ENCODE data around the gene ENTPD3.
A peak's percentile ranks its signal among the peaks of the same experiment; 100 is the strongest.
"Not testable (repeated sequence)": the region's sequence is repeated elsewhere in the genome, so short reads cannot be mapped to it uniquely, and the experiment has no call there.

The ENTPD3 gene

DNA sequence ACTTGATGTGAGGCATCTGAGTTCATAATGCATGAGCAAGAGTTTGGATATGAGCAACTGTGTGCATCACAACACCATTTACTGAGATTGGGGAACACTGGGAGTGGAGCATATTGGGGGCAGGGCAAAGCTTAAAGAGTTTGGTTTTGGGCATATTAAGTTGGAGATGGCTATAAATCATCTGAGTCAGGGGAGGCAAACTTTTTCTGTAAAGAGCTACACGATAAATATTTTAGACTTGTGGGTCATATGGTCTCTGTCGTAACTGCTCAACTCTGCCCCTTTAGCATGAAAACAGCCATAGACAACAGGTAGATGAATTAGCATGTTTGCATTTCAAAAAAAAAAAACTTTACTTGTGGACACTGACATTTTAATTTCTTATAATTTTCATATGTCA, 20.0 kb downstream of the ENTPD3 start:
- no peak for DNase-seq (ENCODE audit: low read depth)

DNA sequence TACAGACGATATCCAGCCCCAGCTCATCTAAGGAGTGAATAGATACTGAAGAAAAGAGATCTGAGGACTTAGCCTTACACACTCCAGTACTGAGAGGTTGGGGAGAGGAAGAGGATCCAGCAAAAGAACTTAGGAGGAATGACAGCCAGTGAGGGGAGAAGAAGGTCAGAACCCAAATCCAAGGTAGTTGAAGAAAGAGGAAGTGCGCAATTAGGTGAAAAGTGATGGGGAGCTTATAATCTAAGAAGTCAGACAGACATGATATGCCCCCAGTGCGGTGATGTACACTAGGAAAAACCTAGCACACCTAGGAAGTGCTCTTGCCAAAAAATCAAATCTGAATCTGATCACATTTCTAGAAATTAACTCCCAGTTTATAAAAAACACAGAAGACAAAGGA, 20.6 kb downstream of the ENTPD3 start:
- no peak for DNase-seq (ENCODE audit: low read depth)

GRCh38 chr3:40414270-40414669, 27.3 kb downstream of the ENTPD3 start:
- DNase-seq (ENCODE audit: low read depth): no peak

GRCh38 chr3:40417845-40418543, 31.0 kb downstream of the ENTPD3 start:
- DNase-seq (ENCODE audit: low read depth): no peak

DNA sequence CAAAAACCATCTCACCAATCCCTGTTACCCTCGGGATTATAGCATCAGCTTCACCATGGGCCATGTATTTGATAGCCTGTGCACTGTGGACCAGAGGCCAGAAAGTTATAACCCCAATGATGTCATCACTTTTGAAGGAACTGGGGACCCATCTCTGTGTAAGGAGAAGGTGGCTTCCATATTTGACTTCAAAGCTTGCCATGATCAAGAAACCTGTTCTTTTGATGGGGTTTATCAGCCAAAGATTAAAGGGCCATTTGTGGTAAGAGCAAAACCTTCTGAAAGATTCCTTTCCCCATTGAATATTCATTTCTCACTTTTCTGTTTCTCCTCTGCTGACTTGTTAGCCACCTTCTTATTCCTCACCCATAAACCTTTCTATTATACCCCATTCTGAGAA, 35.9 kb downstream of the ENTPD3 start:
- DNase-seq (ENCODE audit: low read depth): no peak

DNA sequence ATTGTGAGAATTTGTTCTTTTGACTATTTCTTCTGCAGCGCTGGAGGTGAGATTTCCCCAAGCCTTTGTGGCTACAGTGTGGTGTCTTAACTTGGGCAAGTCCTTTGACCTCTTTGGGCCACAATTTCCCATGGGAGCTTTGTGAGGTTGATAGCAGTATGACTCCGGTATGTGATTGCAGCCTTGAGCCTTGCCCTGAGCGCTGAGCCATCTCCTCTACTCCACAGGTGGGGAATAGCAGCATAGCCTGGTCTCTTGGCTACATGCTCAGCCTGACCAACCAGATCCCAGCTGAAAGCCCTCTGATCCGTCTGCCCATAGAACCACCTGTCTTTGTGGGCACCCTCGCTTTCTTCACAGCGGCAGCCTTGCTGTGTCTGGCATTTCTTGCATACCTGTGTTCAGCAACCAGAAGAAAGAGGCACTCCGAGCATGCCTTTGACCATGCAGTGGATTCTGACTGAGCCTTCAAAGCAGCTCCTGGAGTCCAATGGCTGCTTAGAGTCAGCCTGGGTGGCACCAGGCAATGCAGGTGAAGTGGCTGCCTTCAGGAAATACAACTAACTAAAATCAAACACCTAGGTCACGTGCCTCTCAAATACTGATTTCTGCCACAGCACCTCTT, 40.2 kb downstream of the ENTPD3 start:
- no peak for DNase-seq (ENCODE audit: low read depth)

GRCh38 chr3:40432793-40433192, 45.8 kb downstream of the ENTPD3 start:
- no peak for DNase-seq (ENCODE audit: low read depth)

- no peak for DNase-seq (ENCODE audit: low read depth)
Measured at GRCh38 chr3:40437889-40438288, 50.9 kb downstream of the ENTPD3 start.

DNA sequence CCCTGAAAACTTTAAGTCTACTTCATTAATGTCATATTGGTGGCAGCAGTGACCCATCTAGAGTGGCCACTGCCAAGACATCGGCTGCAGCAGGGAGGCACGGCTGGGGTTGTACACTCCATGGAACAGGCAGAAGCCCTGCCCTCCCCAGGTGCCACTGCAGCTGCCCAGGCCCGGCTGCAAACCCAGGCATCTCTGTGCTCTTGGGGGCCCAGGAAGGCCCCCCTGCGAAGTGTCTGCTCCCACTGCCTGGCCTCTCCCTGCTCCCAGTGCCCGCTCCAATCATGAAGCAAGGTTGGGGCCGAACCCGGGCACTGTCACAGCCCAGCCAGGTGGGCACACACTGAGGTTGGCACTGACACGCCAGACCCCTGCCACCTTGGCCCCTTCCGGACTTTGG, 58.1 kb downstream of the ENTPD3 start:
- DNase-seq (ENCODE audit: low read depth): no peak

DNA sequence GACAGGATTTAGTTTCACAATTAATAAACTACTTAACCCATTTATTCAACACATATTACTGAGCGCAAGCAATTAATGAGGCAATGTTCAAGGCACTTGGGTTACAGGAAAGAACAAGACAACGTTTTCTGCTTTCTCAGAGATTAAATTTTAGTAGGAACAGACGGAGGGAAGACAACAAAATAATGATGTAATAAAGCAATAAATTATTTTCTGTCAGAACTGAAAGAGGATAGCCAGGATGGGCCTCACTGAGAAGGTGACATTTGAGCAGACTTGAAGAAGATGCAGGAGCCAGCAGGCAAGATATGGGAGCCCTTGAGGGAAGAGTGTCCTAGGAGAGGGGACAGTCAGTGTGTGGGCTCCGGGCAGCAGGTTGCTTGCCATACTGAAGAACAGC, 58.9 kb downstream of the ENTPD3 start:
- DNase-seq (ENCODE audit: low read depth): no peak

DNA sequence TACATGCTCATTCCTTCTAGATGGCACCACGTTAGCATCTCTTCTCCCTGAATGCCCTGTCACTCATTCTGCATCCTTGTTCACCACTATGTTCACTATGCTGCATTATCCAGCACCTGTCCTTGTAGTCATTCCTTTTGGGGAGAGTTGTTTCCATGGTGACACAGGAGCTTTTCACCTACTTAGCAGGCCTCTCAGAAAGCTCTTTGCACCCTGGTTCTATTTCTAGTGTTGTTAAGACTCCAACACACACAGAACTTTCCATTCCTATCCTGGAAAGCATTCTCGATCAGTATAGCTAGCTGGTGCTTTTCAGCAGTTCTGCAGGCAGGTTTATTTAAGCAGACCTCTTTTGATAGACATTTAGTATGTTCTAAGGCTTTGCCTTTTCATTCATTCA, 63.5 kb downstream of the ENTPD3 start:
- no peak for DNase-seq (ENCODE audit: low read depth)

GRCh38 chr3:40451551-40451950, 64.6 kb downstream of the ENTPD3 start:
- DNase-seq (ENCODE audit: low read depth): no peak

- no peak for DNase-seq (ENCODE audit: low read depth)
Measured at GRCh38 chr3:40452057-40452456, 65.1 kb downstream of the ENTPD3 start.

GRCh38 chr3:40452562-40452875, 65.5 kb downstream of the ENTPD3 start:
- no peak for DNase-seq (ENCODE audit: low read depth)

DNA sequence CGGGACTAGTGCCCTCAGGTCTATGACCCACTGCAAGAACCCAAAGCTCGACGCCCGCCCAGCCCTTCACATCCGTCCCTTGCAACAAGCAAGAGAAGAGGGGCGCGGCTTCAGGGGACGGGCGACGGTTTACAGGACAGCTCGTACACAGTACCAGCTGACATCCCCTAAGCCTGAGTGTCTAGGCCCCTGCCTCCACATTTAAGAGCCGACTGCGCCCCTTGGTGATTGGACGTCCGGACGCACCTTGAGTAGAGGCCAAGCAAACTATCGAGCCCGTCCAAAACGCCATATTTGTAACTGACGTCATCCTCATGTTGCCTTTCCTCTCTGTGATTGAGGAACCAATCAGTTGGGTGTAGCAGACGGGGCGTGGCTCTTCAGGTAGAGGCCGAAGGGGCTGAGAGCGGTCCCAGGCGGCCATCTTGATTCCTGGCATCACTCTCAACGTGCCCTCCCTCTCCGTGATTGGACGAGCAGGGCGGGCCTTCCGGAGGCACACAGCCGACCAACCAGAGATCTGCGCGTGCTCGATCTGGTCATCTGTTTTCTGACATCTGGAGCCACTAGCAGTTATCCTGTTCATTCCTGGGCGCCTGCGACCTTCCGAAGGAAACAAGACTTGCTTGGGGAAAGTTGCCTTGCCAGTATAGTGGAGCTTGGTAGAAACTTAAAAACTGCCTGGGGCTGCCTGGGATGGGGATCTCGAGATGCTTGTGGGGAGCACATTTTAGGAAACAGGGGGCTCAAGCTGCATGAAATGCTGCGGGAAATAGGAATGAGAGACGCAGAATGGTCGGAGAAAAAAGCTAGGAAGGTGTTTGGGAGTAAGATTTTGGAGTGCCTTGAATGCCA, 66.1 kb downstream of the ENTPD3 start:
- DNase-seq (ENCODE audit: low read depth): peak; percentile 91

DNA sequence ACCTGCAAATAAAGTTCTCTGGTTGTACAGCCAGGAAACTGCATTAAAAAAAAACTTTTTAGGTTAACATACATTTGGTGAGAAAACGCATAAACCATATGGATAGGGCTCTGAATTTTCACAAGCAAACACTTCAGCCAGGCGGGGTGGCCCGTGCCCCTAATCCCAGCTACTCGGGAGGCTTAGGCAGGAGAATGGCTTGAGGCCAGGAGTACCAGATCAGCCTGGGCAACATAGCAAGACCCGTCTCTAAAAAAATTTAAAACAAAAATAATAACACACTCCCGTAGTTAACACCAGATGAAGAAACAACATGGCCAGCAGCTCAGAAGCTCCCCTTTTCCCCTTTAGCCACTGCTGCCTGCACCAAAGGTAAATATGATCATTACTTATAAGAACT, 66.9 kb downstream of the ENTPD3 start:
- no peak for DNase-seq (ENCODE audit: low read depth)

GRCh38 chr3:40455328-40455727, 68.3 kb downstream of the ENTPD3 start:
- no peak for DNase-seq (ENCODE audit: low read depth)

DNA sequence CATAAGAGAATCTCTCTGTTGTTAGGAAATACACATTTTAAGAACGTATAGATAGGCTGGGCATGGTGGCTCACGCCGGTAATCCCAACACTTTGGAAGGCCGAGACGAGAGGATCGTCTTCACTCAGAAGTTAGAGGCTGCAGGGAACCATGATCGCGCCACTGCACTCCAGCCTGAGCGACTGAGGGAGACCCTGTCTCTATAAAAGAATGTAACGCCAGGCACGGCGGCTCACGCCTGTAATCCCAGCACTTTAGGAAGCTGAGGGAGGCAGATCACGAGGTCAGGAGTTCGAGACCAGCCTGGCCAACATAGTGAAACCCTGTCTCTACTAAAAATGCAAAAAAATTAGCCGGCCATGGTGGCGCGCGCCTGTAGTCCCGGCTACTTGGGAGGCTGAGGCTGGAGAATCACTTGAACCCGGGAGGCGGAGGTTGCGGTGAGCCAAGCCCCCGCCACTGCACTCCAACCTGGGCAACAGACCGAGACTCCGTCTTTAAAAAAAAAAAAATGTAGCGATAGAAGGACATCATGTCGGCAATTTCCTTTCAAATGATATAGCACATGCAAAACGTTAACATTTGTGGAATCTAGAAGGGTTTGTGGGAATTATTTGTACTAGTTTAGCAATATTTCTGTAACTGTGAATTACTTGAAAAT, 69.4 kb downstream of the ENTPD3 start:
- DNase-seq (ENCODE audit: low read depth): no peak

DNA sequence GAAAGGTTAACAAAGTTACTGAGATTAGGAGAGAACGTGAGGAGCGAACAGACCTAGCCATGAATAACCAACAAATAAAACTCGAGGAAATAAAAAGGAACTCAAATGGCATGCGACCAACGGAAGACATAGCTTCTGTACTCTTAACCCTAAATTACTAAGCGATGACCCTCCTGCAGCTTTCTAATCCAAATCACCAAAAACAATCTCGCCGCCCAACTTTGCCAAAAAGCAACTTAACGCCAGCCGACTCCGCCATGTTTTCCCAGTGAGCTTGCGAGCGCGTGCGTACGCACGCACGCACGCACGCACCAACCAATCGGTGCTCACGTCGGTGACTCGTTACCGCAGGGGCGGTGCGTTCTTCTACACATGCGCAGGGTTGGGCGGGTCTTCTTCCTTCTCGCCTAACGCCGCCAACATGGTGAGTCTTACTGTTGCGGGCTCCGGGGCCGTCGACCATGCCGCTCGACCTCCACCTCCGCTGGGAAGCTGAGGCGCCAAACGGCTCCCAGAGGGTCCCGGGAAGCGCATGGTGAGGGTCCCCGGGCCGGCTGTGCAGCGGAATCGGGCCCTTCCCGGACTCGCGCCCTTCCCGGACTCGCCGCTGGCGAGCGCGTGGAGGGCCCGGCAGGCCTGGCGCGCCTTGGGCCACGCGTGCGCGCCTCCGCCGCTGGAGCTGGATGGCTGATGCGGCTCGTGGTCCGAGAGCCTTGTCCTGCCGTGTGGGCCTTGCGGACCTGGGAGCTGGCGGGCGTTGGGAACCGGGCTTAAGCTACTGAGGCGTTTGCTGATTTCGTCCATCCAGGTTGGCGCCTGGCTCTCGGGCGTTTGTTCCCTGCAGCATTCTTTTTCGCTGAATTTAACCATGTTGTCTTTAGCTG, 70.2 kb downstream of the ENTPD3 start, which contains the start of gene RPL14:
Gene RPL14, plus strand, starts transcription at position 400 of the 884 bp plus-strand sequence. Its CDS starts 133 bp downstream, at position 533.
- peak; percentile 95 for DNase-seq (ENCODE audit: low read depth)

- no peak for DNase-seq (ENCODE audit: low read depth)
Measured at GRCh38 chr3:40458473-40458872, 71.5 kb downstream of the ENTPD3 start.

DNA sequence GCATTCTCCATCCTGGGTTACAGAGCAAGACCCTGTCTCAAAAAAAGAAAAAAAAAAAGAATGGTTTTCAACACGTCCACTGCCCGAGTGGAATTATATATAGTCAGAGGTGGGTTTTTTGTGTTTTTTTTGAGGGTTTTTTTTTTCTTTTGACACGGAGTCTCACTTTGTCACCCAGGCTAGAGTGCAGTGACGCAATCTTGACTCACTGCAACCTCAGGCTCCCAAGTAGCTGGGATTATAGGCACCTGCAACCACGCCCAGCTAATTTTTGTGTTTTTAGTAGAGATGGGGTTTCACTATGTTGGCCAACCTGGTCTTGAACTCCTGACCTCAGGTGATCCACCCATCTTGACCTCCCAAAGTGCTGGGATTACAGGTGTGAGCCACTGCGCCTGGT, 73.5 kb downstream of the ENTPD3 start:
- not testable (repeated sequence) for DNase-seq (ENCODE audit: low read depth)

GRCh38 chr3:40461161-40461560, 74.2 kb downstream of the ENTPD3 start:
- DNase-seq (ENCODE audit: low read depth): no peak
